ENCODE results near the gene UNC79.

DNA sequence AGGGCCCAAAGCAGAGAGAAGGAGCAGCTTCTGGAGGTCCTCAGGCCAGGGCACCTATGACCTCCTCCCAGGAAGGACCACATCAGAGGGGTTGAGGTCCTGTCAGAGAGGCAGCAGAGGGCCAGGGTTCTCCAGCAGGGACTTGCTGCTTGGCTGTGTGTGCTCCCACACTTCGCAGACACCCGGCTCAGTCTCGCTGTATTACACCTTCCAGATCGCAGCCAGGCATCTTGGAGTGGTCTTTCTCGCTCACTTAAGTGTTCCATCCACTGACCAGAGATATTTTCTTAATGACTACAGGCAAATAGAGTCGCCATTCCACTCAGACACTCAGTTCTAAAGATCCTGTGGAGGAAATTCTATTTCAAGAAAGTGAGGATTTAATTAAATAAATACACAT, 273.2 kb downstream of the UNC79 start:
- TF ChIP-seq, protein P1, sequence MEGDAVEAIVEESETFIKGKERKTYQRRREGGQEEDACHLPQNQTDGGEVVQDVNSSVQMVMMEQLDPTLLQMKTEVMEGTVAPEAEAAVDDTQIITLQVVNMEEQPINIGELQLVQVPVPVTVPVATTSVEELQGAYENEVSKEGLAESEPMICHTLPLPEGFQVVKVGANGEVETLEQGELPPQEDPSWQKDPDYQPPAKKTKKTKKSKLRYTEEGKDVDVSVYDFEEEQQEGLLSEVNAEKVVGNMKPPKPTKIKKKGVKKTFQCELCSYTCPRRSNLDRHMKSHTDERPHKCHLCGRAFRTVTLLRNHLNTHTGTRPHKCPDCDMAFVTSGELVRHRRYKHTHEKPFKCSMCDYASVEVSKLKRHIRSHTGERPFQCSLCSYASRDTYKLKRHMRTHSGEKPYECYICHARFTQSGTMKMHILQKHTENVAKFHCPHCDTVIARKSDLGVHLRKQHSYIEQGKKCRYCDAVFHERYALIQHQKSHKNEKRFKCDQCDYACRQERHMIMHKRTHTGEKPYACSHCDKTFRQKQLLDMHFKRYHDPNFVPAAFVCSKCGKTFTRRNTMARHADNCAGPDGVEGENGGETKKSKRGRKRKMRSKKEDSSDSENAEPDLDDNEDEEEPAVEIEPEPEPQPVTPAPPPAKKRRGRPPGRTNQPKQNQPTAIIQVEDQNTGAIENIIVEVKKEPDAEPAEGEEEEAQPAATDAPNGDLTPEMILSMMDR (IDR thresholded peaks at IDR 0.05) = no peak
- TF ChIP-seq POLR2A (IDR thresholded peaks at IDR 0.05; ENCODE audit: low read depth) = no peak
- no peak for TF ChIP-seq EP300 (IDR thresholded peaks at IDR 0.05)

Measured in esophagus muscularis mucosa (tissue), 4 donors.